Effector CD8-positive, alpha-beta T cell (primary cell): ENCODE results near the gene UNC5B.

Experiments
- DNase-seq: peaks from one replicate; lab custom pipeline; 2025; lab: John Stamatoyannopoulos, UW

The UNC5B gene

DNA sequence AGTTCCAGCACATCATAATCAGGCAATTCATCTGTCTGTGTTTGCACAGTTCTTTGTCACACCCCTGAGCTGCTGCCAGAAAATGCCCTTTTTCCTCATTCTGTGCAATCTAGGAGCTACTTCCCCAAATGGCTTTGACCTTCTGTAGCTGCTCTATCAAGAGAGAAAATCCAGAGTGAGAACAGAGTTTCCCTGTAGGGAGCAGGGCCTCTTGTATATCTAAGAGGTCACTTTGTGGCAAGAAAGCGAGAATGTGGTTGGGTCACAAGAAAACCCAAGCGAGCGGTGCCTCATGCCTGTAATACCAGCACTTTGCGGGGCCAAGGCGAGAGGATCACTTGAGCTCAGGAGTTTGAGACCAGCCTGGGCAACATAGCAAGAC lies 131.0 kb downstream of the UNC5B start:
- no peak for DNase-seq

DNA sequence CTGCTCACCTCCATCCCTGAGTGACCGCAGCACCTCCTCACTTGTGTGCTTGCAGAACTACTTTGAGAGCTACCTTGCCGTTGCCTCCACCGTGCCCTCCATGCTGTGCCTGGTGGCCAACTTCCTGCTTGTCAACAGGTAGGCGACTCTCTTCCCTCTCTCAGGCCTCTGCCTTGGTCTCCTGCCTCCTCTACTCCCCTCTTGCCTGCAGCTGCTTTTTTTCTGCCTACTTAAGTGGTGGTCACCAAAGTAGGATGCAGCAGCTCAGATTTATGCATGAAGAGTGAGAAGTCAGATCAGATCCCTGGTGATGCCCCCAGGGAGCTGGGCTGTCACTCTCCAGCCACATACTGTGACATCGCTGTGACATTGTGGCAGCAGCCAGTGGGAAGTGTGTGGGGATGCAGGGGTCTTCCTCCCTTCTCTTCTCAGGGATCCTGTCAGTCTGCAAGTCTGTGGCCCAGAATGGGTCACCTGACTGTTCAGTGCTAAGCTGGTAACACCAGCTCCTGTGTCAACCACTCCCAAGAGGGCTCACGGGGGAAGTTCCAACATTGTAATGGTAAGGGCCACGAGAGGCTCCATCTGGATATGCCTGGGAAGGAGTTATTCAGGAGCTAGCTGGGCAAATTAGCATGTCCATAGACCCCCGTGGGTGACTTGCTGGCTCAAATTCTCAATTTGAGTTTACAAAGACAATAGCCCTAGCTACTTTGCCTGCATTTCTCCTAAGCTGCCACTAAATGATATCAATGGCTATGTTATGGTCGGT lies 132.0 kb downstream of the UNC5B start:
- no peak for DNase-seq

DNA sequence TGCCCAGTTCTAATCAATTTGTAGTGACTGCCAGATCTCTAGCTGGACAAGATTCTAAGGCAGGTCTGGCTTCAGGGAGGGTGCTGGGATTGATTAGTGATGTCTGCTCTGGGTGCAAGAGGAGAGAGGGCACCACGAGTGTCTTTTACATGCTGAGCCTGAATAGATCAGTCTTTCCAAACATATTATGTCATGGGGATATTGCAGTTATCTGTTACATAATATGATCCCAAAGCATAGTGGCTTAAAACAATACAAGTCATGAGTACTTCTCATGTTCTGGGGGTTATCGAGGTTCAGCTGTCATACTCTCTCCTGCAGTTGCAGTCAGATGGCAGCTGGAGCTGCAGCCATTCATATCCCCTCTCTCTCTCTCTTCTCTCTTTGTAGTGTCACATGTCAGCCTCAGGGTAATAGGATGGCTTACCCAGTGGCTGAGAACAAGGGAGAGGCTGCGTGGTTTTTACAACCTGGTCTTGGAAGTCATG lies 132.7 kb downstream of the UNC5B start:
- DNase-seq = no peak

DNA sequence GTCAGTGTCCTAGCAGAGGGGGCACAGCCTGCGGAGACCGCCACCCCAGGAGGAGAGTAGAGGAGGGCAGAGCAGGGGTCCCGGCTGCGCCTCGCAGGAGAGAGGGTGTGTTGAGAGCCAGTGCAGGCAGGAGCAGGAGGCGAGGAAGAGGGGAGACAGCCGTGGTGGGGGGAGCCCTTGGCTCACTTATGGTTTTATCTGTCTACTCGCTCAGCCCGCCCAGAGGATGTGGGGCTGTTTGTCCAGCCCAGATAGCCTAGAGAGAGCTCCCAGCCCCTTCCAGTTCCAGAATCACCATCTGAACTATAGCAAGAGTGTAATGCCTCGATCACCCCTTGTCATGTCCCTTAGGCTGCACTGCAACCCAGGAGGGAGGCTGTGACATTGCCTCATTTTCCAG lies 133.3 kb downstream of the UNC5B start:
- no peak for DNase-seq

DNA sequence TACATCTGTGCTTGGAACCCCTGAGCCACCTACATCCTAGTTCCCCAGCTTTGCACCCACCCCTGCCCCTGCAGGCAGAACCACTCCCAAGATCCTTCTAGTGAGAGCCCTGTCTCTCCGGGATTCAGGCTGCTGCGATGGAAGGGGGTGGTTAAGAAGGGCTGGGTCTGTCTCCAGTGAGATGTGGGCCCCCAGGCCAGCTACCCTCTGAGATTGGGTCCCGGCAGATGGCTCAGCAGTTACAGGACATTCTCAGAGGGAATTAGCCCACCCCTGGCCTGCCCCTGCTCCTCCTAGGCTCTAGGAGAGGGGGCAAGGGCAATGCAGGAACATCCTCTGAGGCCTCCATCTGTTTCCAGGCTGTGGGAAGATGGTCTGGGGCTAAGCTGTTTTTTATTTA lies 134.4 kb downstream of the UNC5B start:
- no peak for DNase-seq

DNA sequence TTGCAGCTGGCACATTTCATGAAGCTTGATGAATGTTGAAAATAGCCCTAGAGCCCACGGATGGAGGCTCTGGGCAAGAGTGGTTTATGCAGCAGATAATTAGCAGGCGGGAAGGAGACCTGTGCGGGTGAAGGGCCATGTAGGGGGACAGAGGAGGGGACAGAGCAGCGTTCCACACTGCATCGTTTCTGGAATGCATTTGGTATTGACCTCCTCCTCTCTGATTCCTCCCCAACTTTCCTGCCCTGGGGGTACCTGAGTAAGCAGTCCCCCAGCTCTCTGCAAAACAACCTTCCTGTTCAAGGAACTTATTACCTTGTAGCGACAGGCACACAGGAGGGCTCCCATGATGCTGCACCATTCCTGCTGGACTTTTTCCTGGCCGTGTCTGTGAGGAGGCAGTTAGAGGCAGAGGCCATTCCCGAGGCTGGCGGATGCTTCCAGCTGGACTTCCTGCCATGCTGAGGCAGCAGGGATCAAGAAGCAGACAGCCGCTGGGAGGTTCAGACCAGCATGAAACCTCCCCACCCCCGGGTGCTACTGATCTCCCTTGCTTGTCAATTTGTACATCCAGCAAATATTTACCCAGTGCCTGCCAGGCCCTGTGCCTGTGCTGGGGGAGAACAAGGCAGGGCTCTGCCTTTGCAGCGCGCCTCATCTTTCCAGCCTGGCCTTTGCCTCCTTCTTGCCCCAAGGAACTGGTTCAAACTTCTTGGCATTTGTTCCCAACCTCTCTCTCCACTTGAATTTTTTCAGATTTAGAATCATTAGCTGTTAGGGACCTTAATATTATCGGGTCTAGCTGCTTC lies 135.4 kb downstream of the UNC5B start:
- no peak for DNase-seq

DNA sequence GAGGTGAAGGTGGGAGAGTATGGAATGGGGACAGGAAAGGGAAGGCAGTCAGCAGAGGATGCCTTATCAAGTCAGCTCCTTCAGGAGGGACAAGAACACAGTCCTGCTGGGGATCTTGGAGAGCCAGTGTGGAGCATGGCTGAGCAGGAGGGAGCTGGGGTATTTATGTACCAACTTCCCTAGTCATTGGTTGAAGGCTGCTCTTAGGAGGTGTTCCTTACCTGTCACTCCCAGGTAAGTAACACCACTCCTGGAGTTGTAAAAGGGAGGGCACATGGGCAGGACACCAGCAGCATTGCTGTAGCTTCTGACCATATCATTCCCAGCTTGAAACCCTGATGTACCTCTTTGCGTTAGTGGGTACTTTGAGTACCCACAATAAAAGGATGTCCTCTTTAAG lies 136.5 kb downstream of the UNC5B start:
- no peak for DNase-seq

DNA sequence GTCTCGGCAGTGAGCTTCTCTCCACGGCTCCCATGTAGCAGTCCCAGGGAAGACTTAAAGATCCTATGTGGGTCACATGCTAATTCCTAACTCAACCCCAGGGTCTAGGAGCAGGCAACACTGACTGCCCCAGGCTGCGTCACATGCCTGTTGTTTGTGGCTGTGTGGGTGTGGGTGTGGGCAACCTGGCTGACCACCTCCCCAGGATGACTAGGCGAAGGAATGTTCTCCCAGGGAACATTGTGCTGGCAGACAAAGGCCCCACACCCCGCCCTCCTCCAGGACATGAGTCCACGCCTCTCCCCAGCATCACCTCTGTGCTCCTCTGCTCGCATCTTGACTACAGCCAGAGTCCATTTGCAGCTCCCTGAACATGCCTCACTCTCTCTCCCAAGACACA lies 137.0 kb downstream of the UNC5B start:
- no peak for DNase-seq

DNA sequence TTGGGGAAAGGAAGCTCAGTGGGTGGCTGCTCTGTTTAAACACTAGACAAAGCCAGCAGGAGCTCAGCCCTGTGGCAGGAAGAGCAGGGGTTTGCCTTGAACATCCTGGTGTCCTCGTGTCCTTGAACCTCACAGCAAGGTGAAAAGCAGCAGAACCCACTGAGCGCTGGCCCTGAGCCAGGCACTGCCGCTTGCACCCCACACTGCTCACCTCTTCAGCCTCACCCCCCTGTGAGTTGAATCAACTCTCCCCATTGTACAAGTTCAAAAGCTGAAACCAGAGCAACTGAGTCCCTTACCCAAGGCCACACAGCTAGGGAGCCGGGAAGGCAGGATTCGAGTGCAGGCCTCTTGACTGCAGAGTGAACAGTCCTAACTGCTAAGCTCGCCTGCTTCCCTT lies 138.7 kb downstream of the UNC5B start:
- DNase-seq = no peak

DNA sequence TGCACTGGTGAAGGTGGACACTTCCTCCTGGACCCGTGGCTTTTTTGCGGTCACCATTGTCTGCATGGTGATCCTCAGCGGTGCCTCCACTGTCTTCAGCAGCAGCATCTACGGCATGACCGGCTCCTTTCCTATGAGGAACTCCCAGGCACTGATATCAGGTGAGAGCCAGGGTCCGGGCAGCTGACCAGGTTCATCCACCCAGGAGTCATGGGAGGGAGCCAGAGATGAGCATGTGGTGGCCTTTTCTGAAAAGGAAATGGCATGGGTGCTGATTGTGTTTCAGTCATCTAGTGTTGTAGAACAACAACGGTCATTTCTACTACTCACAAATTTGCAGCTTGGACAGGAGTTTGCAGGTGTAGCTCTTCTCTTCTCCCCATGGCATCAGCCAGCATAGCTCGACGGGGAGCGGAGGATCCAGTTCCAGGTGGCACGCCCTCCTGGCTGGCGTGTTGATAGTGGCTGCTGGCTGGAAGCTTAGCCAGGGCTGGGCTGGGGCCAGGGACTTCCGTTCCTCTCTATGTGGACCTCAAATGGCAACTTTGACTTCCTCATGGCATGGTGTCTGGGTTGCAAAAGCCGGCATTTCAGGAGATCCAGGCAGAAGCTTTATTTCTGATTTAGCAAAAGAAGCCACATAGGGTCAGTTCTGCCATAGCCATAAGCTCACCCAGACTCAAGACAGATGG lies 139.4 kb downstream of the UNC5B start:
- no peak for DNase-seq
